HG03565 (cell line): ENCODE measurements around the gene SRSF8.
"Not testable (repeated sequence)": the region's sequence is repeated elsewhere in the genome, so short reads cannot be mapped to it uniquely, and the experiment has no call there.

Source experiments
- ATAC-seq: cut with Tn5 transposase; IDR thresholded peaks from one replicate; pipeline ENCODE4 v1.9.1; 2021; ENCODE audit warnings: mild to moderate bottlenecking, moderate library complexity; ENCODE audit not compliant: unreplicated experiment

Gene SRSF8

DNA sequence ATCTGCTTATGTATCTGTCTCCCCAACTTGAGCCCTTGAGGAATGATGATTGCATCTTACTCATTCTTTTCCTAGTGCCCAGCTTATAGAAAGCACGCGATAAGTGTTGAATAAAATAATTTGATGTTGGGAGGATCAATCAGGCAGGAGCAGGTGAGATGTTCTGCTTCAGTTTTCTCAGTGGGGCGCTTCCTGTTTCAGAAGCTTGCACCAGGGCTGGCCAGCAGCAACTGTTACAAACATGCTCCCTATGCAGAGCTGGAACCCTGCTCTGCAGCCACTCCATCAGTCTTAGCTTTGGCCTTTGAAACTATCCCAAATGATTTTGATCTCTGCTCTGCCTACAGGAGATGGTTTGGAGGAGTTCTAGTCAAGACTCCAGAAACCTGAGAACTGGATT lies 26.8 kb downstream of the SRSF8 start:
- no peak for ATAC-seq

DNA sequence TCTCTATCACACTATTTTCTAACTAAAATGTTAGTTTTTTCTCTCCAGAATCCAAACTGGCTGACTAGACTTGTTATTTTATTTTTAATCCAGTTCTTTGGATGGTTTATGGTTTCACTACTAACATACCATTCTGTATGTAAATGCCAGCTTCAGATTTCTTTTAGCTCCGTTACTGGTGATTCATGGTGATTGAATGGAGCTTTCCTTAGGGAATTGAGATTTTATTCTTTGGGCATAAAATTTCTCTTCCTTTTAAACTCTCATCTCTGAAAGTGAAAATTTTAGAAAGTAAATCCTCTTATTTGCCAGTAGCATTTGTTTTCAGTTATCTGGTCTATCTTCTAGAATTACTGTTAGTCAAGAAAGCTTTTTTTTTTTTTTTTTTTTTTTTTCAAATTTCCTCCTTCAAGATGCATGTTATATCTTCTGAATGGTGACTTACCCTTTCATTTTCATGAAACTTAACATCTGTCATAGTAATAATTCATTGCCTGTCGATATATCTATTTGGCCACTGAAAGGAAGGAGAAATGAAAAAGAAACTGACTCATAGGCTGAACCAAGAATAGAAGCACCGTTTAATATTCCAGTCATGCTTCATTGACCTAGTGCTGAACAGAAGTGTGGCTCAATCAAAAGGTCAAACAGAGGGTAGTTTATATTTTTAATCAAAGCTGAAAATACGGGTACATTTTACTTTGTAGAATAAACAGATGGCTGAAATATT lies 29.3 kb downstream of the SRSF8 start:
- peak; percentile 89 for ATAC-seq

GRCh38 chr11:95097209-95097608 lies 30.5 kb downstream of the SRSF8 start:
- ATAC-seq, result no peak

- no peak for ATAC-seq
Measured at GRCh38 chr11:95098826-95099225, 32.1 kb downstream of the SRSF8 start.

DNA sequence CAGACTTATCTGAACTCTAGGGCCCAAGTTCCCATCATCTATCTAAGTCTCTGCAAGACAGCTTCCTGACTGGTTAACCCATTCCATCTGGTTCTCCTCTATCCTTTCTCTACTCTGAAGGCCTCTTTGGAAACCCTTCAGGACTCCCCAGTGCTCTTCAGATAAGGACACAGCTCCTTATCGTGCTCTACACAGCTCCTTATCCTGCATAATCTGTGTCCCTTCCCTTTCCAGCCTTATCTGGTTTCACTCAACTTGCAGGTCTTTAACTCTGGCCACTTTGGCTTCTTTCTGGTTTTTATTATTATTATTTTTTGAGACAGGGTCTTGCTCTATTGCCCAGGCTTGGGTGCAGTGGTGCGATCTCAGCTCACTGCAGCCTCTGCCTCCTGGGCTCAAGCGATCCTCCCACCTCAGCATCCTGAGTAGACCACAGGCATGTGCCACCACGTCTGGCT lies 33.5 kb downstream of the SRSF8 start:
- no peak for ATAC-seq

DNA sequence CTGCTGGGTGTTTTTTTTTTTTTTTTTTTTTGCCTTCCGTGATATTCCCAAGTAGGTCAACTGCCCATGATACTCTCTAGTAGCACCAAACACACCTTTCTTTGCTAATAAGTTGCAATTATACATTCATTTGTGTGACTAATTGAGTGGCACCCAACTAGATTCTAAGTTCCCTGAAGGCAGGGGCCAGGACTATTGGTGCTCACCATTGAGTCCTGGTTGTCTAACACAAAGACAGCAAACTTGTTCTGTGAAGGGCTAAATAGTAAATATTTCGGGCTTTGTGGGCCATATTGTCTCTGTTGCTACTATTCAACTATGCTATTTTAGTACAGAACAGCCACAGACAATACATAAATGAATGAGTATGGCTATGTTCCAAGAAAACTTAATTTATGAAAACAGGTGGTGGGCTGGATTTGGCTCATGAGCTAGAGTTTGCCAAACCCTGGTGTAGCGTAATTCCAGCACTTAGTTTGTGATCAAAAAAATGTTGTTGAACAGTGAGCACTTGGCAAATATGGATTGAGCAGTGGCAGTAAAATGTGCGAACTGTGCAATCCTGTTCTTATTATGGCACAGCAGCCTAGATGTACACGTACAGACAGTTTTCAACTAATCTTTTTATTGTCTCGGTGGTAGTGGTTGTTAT lies 34.3 kb downstream of the SRSF8 start:
- no peak for ATAC-seq

- no peak for ATAC-seq
Measured at GRCh38 chr11:95101935-95102334, 35.2 kb downstream of the SRSF8 start.

DNA sequence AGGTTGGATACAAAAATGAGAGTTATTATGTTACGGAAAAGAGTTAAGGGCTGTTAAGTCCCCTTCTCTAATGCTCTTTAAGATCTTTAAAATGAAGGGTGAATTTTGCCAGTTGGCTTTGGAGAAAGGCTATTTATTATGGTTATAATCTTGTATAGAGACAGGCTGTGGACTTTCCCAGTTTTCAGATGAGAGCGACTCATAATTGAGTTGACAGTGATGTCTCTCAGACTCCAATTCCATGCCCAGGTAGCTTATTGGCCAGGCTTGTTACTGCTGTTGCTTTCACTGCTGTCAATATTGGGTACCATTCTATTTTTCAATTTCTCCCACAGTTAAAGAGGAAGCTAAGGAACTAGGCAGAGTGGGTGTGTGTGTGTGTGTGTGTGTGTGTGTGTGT lies 36.0 kb downstream of the SRSF8 start:
- no peak for ATAC-seq

DNA sequence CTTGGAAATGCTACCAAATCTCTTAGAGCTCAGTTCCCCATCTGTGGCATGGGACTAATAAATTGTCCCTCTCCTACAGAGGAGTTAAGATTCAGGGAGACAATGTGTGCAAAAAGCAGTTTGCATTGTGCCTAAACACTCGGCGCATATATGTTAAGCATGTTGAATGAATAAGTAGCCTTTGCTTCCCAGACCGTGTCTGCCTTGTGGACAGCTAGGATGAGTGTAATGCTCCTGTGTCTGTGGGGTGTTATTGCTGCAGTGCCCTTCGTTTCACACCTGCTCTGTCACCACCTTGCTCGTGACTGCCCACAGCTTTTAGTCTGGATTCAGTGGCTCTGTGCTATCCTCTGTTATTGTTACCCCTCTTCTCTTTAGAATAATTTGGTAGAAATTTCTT lies 37.0 kb downstream of the SRSF8 start:
- no peak for ATAC-seq

GRCh38 chr11:95104121-95104830 lies 37.6 kb downstream of the SRSF8 start:
- no peak for ATAC-seq

DNA sequence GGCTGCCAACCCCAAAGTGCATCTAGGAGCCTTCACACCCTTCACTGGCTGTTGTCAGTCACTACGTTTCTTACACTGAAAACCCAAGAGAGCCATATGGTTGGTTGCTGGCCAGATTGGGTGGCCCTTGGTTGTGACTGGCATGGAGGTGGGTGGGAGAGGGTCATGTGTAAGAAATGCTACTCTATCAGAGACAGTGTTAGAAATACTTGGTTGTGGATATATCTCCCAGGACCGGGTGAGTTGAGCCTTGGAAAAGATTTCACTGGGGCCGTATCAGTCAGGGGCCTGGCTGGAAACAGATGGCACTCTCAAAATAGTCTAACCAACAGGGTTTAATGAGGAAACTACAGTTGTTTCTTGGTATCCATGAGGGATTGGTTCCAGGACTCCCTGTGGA lies 38.1 kb downstream of the SRSF8 start:
- ATAC-seq, result no peak

DNA sequence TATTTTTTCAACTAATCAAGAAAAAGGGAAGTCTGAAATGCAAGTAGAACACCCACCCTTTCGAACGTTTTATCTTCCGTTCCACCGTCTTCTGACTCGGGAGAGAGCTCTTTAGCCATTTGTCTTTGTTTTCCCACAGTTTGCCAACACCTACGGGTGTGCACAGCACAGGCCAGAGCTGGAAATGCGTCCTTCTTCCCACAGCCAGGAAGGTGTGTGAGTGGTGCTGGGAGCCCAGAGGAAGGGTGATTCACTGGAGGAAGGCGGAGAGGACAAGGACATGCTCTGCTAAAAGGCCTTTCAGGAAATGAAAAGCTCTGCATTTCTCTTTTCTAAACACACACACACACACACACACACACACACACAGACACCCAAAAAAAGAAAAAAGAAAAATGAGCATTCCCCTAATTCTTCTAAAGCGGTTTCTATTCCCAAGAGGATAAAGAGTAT lies 41.5 kb downstream of the SRSF8 start:
- no peak for ATAC-seq

DNA sequence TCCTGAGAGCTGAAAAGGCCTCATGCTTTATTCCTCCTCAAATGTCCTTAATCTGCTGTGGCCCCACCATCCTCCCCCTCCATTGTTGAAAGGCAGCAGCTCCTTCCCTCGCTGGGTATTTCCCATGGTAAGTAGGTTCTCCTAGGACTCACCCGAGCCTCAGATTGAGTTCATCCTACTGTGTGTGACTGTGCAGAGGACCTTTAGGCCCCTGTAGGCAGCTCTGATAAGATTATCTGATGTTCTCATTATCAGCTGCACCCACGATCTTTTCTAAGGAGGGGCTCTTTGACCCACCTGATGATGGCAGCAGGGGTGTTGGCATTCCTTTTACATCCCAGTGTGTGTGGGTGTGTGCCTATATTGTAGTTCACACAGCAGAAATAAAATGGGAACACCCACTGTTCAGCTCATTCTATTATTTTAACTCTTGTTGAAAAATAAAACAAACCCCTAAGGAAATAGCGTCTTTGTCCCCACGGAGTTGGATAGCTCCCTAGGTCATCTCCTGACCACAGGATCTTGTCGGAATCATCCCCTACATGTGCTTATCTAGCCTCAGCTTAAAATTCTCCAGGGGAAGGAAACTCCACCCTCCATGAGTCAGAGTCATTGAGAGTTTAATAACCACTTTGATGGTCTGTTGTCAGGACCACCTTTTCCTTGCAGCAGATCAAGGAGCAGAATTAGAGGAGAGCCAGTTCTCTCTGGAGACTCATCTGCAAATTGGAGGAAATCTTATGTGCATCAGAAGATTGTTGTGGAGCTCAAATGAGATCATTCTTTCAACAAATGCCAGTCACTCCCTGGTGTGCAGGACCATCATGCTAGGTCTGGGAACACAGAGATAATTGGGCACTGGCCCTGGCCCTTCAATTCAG lies 42.2 kb downstream of the SRSF8 start:
- ATAC-seq, result no peak

DNA sequence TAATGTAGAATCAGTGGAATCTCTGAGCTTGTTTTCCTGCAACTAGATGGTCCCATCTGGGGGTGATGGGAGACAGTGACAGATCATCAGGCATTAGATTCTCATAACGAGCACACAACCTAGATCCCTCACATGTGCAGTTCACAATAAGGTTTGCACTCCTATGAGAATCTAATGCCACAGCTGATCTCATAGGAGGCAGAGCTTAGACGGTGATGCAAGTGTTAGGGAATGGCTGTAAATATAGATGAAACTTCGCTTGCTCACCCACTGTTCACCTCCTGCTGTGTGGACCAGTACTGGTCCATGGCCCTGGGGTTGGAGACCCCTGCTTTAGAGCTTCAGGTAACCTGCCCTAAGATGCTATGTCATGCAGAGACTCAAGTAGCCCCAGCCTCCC lies 44.8 kb downstream of the SRSF8 start:
- not testable (repeated sequence) for ATAC-seq

- no peak for ATAC-seq
Measured at GRCh38 chr11:95111923-95112540, 45.3 kb downstream of the SRSF8 start.

- no peak for ATAC-seq
Measured at GRCh38 chr11:95115597-95115996, 48.9 kb downstream of the SRSF8 start.

DNA sequence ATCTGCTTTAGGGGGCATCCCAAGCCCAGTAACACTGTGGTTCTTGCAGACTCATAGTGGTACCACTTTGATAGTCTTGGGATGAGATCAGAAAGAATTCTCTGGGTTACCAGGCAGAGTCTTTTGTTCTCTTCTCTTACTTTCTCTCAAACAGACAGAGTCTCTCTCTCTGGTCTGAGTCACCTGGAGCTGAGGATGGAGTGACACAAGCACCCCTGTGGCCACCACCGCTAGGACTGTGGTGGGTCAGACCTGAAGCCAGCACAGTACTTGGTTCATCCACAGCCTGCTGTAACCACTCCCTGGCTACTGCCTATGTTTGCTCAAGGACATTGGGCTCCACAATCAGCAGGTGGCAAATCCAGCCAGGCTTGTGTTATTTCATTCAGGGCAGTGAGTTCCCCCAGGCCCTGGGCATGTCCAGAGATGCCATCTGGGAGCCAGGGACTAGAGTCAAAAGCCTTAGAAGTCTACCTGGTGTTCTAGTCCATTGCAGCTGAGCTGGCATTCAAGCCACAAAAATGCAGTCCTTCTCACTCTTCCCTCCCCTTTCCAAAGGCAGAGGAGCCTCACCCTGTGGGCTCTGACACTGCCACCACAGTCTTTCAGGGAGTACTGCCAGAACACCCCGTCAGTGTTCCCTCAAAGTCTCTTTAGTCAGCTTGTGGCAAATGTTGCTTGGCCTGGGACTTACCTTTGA lies 52.8 kb downstream of the SRSF8 start:
- no peak for ATAC-seq
